Retina (tissue), 1 donor: Measurements from ENCODE around the gene KCNT1.

Experiments used
- DNase-seq: peaks from one replicate; pipeline ENCODE4 v3.0.0-alpha.2; 2016

KCNT1 gene

GRCh38 chr9:135749171-135750045 lies 47.4 kb downstream of the KCNT1 start:
- no peak for DNase-seq

- DNase-seq: no peak
Observed at GRCh38 chr9:135750786-135751185, 48.8 kb downstream of the KCNT1 start.

- DNase-seq: no peak
Observed at GRCh38 chr9:135751501-135751900, 49.5 kb downstream of the KCNT1 start.

GRCh38 chr9:135752281-135753204 lies 50.6 kb downstream of the KCNT1 start:
- no peak for DNase-seq

GRCh38 chr9:135753391-135754105 lies 51.6 kb downstream of the KCNT1 start:
- no peak for DNase-seq

GRCh38 chr9:135756576-135756975 lies 54.6 kb downstream of the KCNT1 start:
- DNase-seq: no peak

- no peak for DNase-seq
Observed at GRCh38 chr9:135757356-135757755, 55.4 kb downstream of the KCNT1 start.

GRCh38 chr9:135758056-135758455 lies 56.1 kb downstream of the KCNT1 start:
- DNase-seq: no peak

- no peak for DNase-seq
Observed at GRCh38 chr9:135758870-135759269, 56.9 kb downstream of the KCNT1 start.

- no peak for DNase-seq
Observed at GRCh38 chr9:135759676-135760300, 57.8 kb downstream of the KCNT1 start.

GRCh38 chr9:135760465-135760864 lies 58.5 kb downstream of the KCNT1 start:
- no peak for DNase-seq

GRCh38 chr9:135761150-135761844 lies 59.3 kb downstream of the KCNT1 start:
- no peak for DNase-seq

GRCh38 chr9:135761845-135762168 lies 59.8 kb downstream of the KCNT1 start:
- no peak for DNase-seq

GRCh38 chr9:135762921-135763320 lies 60.9 kb downstream of the KCNT1 start:
- DNase-seq: no peak

GRCh38 chr9:135763716-135764446 lies 61.9 kb downstream of the KCNT1 start:
- DNase-seq: no peak

- DNase-seq: no peak
Observed at GRCh38 chr9:135764731-135765130, 62.7 kb downstream of the KCNT1 start.

GRCh38 chr9:135765416-135765815 lies 63.4 kb downstream of the KCNT1 start:
- no peak for DNase-seq

GRCh38 chr9:135766251-135766650 lies 64.3 kb downstream of the KCNT1 start:
- DNase-seq: no peak

- DNase-seq: no peak
Observed at GRCh38 chr9:135766707-135767106, 64.7 kb downstream of the KCNT1 start.

GRCh38 chr9:135768516-135769218 lies 66.7 kb downstream of the KCNT1 start:
- DNase-seq: no peak
